GM12872 (cell line): ENCODE data around the gene DNAJC6.

ENCODE experiments used
- TF ChIP-seq, protein P1 (sequence below): IDR thresholded peaks from 3 replicates; pipeline ENCODE4 v1.5.1; 2011; ENCODE audit warnings: low read depth, mild to moderate bottlenecking, low read length, moderate library complexity; ENCODE audit not compliant: insufficient read depth

Gene DNAJC6

GRCh38 chr1:65409816-65410326 is 100.5 kb downstream of the DNAJC6 start:
- TF ChIP-seq, protein P1, sequence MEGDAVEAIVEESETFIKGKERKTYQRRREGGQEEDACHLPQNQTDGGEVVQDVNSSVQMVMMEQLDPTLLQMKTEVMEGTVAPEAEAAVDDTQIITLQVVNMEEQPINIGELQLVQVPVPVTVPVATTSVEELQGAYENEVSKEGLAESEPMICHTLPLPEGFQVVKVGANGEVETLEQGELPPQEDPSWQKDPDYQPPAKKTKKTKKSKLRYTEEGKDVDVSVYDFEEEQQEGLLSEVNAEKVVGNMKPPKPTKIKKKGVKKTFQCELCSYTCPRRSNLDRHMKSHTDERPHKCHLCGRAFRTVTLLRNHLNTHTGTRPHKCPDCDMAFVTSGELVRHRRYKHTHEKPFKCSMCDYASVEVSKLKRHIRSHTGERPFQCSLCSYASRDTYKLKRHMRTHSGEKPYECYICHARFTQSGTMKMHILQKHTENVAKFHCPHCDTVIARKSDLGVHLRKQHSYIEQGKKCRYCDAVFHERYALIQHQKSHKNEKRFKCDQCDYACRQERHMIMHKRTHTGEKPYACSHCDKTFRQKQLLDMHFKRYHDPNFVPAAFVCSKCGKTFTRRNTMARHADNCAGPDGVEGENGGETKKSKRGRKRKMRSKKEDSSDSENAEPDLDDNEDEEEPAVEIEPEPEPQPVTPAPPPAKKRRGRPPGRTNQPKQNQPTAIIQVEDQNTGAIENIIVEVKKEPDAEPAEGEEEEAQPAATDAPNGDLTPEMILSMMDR, result no peak

- TF ChIP-seq, protein P1, result no peak
Measured at GRCh38 chr1:65412256-65412983, 103.1 kb downstream of the DNAJC6 start.

- TF ChIP-seq, protein P1, result no peak
Measured at GRCh38 chr1:65412984-65413375, 103.6 kb downstream of the DNAJC6 start.

GRCh38 chr1:65414538-65414937 is 105.2 kb downstream of the DNAJC6 start:
- TF ChIP-seq, protein P1, result no peak

GRCh38 chr1:65416767-65417166 is 107.4 kb downstream of the DNAJC6 start:
- TF ChIP-seq, protein P1, result no peak

GRCh38 chr1:65417729-65418128 is 108.4 kb downstream of the DNAJC6 start:
- TF ChIP-seq, protein P1, result no peak

DNA sequence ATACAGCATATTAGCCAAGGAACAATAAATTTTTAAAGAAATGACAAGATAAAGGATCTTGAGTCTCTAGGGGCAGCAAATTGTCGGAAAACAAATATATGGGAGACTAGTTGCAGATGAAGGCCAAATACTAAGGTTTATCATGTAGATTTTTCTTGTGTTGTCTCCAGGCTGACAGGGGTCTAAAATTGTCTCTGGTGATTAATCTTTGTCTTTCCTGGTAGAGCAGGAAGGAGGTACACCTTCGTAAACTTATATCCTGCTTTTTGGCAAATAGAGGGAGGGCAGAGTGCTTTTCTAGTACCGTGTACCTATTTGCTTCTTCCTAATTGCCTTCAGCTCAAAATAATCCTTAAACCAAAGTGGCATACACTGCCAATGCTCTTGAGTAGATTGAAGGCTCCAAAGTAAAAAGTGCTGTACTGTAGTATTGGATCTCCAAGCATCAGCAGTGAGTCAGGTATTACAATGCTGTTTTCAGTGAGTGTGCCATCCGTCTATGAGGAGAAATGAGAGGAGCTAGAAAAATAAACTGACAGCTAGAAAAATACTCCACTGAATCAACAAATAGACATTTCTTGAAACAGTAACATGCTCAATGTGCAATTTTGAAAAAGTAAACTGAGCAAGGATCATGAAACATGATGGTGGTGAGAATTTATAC is 109.3 kb downstream of the DNAJC6 start:
- TF ChIP-seq, protein P1, result no peak
